Smooth muscle cell (in vitro differentiated cells): ENCODE measurements around the gene MED13L. TPM values are rescaled to one million over a fixed set of nuclear protein-coding genes. Genes with fewer than 3 reads are reported as not detected.

ENCODE experiments used
- DNase-seq: peaks from one replicate; lab custom pipeline; 2025; ENCODE audit not compliant: unreplicated experiment; lab: John Stamatoyannopoulos, UW
- H2AFZ ChIP-seq: fragments of 200-600 bp; sonication (generic); 2 replicates; pipeline ENCODE4 v1.6.0; 2016; ENCODE audit warnings: antibody characterized with exemption, low read depth, mild to moderate bottlenecking
- H3F3A ChIP-seq: fragments of 200-600 bp; sonication (generic); 2 replicates; pipeline ENCODE4 v1.6.0; 2017; ENCODE audit warnings: antibody characterized with exemption, low read depth
- H3K27ac ChIP-seq: fragments of 200-600 bp; sonication (generic); 2 replicates; pipeline ENCODE4 v1.5.1; 2016; ENCODE audit warnings: low read depth, mild to moderate bottlenecking
- H3K27me3 ChIP-seq: fragments of 200-600 bp; sonication (generic); 2 replicates; pipeline ENCODE4 v1.6.1; 2016; ENCODE audit warnings: low read depth, mild to moderate bottlenecking
- H3K36me3 ChIP-seq: fragments of 200-600 bp; sonication (generic); 2 replicates; pipeline ENCODE4 v1.5.1; 2016; ENCODE audit warnings: low read depth
- H3K4me1 ChIP-seq: fragments of 200-600 bp; sonication (generic); 2 replicates; pipeline ENCODE4 v1.5.1; 2016; ENCODE audit warnings: low read depth
- H3K4me2 ChIP-seq: fragments of 200-600 bp; sonication (generic); 2 replicates; pipeline ENCODE4 v1.6.0; 2016; ENCODE audit warnings: mild to moderate bottlenecking
- H3K4me3 ChIP-seq: fragments of 200-600 bp; sonication (generic); 2 replicates; pipeline ENCODE4 v1.5.1; 2016; ENCODE audit warnings: mild to moderate bottlenecking
- H3K79me2 ChIP-seq: fragments of 200-600 bp; sonication (generic); 2 replicates; pipeline ENCODE4 v1.6.0; 2016; ENCODE audit warnings: low read depth, mild to moderate bottlenecking
- H3K9ac ChIP-seq: fragments of 200-600 bp; sonication (generic); 2 replicates; pipeline ENCODE4 v1.6.0; 2016; ENCODE audit warnings: low read depth
- H3K9me3 ChIP-seq: fragments of 200-600 bp; sonication (generic); replicated peaks from 2 replicates; pipeline ENCODE4 v1.5.1; 2016; ENCODE audit warnings: low read depth
- H4K20me1 ChIP-seq: fragments of 200-600 bp; sonication (generic); 2 replicates; pipeline ENCODE4 v1.6.0; 2016; ENCODE audit warnings: low read depth
- CTCF ChIP-seq: fragments of 200-600 bp; sonication (generic); IDR thresholded peaks from 2 replicates; pipeline ENCODE4 v1.5.1; 2017; ENCODE audit warnings: borderline replicate concordance, mild to moderate bottlenecking, antibody characterized with exemption; ENCODE audit not compliant: insufficient read depth, poor library complexity, severe bottlenecking
- WGBS: methylation state at CpG from one replicate; pipeline ENCODE4 v1.1.7; 2016; ENCODE audit warnings: low lambda C conversion rate; 5-methylcytosine and 5-hydroxymethylcytosine counted together
- polyA plus RNA-seq: library from polyadenylated mRNA; unstranded; fragments of >200 nt; fragmentation: Nextera tagmentation; extraction: Ambion mirVana; gene quantifications from 2 replicates; pipeline ENCODE4 v1.2.1, GENCODE V29; 2016
- total RNA-seq: library from RNA; depleted of rRNA; stranded (reverse); fragments of >200 nt; gene quantifications from 2 replicates; pipeline ENCODE4 v1.2.3, GENCODE V29; 2014

The MED13L gene
- total and polyA plus RNA-seq, 2 experiments from 2014 or later = 13.2 to 74.3 TPM

DNA sequence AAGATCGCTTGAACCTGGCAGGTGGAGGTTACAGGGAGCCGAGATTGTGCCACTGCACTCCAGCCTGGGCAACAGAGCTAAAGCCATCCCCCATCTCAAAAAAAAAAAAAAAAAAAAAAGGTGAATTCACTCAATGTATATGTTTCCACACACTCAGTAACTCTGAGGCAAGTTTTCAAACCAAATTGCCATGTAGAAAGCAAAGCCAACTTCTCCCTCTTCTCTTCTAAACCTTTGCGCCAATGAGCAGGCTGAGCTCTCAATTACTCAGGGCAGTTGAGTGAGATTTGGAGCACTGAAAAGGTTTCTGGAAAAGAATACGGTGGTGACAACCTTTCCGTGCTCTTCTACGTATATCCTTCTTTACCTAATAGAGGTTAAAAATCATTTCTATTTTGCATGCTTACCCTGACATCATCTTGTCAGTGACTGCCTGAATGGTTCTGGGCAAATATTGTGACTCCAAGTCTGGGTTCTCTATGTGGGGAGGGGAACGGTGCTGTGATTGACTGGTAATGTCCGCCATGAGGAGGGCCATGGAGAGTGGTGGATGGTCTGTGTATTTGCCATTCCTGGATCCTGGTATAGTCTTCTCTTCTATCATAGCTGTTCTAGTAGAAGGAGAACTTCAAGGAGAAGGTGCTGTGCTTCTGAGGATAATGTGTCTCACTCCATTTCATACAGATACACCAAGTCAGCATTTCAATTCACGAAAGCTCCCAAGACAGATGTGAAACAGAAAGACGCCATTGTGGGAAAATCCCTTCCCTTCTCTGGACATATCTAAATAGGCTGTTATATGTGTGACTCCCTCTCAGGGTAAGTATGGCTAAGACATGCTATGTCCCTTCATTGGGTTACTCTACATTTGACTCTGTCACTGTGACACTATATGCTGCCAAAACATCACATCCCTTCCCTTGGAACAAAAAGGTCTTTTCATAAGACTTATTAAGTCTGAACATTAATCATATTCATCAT, 46.2 kb upstream of the MED13L start:
- H3K9me3 ChIP-seq = no peaks in the 10 kb centered on the region
- H2AFZ ChIP-seq = no peak overlapping the region
- WGBS = 95% methylated on average over 10 of the region's 10 CpGs
- no peaks in the 10 kb centered on the region for H3K79me2 ChIP-seq
- H4K20me1 ChIP-seq = no peaks in the 10 kb centered on the region
- no peaks in the 10 kb centered on the region for H3K36me3 ChIP-seq
- no peak for DNase-seq
- no peak for TF ChIP-seq CTCF
- no peaks in the 10 kb centered on the region for H3K27me3 ChIP-seq
- H3K9ac ChIP-seq = no peak overlapping the region
- no peaks in the 10 kb centered on the region for H3F3A ChIP-seq
- H3K27ac ChIP-seq = no peak overlapping the region
- no peak overlapping the region for H3K4me3 ChIP-seq
- no peaks in the 10 kb centered on the region for H3K4me1 ChIP-seq
- H3K4me2 ChIP-seq = no peak overlapping the region

DNA sequence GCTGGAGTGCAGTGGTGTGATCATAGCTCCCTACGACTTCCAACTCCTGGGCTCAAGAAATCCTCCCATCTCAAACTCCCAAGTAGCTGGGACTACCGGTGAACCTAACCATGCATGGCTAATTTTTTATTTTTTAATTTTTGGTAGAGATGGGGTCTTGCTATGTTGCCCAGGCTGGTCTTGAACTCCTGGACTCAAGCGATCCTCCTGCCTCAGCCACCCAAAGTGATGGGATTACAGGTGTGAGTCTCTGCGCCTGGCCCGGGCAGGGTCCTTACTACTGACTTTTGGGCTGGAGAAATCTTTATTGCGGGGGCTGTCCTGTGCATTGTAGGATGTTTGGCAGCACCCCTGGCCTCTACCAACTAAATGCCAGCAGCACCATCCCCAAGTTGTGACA, 44.4 kb upstream of the MED13L start:
- H3F3A ChIP-seq = no peaks in the 10 kb centered on the region
- H3K36me3 ChIP-seq = no peaks in the 10 kb centered on the region
- H2AFZ ChIP-seq = no peak overlapping the region
- H3K4me2 ChIP-seq = no peak overlapping the region
- H3K79me2 ChIP-seq = no peaks in the 10 kb centered on the region
- H4K20me1 ChIP-seq = no peaks in the 10 kb centered on the region
- no peaks in the 10 kb centered on the region for H3K4me1 ChIP-seq
- H3K9ac ChIP-seq = no peak overlapping the region
- no peak overlapping the region for H3K4me3 ChIP-seq
- 87% methylated on average over 6 of the region's 6 CpGs for WGBS
- no peak for DNase-seq
- H3K27me3 ChIP-seq = no peaks in the 10 kb centered on the region
- no peaks in the 10 kb centered on the region for H3K9me3 ChIP-seq
- no peak overlapping the region for H3K27ac ChIP-seq
- TF ChIP-seq CTCF = no peak

DNA sequence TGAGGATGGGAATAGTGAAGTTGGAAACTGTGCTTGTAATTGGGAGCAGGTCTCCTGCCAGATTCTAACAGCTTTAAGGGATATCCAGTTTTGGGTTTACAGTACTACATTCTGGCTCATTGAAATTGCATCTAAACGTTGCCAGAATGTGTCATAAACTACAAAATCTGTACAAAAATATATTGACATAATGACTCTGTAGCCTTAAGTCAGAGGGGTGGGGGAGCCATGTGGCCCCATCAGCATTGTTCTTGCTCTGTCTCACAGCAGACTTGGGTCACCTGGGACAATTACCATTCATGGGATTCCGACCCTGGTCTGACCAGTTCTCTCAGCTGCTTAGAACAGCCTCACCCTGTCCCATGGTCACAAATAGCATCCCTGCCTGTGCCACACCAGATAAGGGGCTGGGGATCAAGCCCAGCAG, 43.3 kb upstream of the MED13L start:
- Histone ChIP-seq H3F3A (no peaks in the 10 kb centered on the region), H3K9me3 (no peaks in the 10 kb centered on the region), H3K27ac (no peak overlapping the region), H3K4me2 (no peak overlapping the region), H3K4me3 (no peak overlapping the region), H3K27me3 (no peaks in the 10 kb centered on the region), H3K9ac (no peak overlapping the region), H3K4me1 (no peaks in the 10 kb centered on the region), H4K20me1 (no peaks in the 10 kb centered on the region), H2AFZ (no peak overlapping the region), H3K79me2 (no peaks in the 10 kb centered on the region), H3K36me3 (no peaks in the 10 kb centered on the region)
- no peak for DNase-seq
- TF ChIP-seq CTCF = no peak
- 53% methylated on average over 2 of the region's 2 CpGs for WGBS
